ENCODE measurements around the gene RBM39.
A peak's percentile ranks its signal among the peaks of the same experiment; 100 is the strongest.

The RBM39 gene

GRCh38 chr20:35665949-35666288 is 76.1 kb downstream of the RBM39 start:
- no peak for DNase-seq

- peak; percentile 88 for DNase-seq
These were observed 77.4 kb downstream of the RBM39 start, which contains the start of the genes CPNE1 and RBM12 for GRCh38 chr20:35664466-35665206. CPNE1 (minus strand) TSS chr20:35664900; CDS start chr20:35632923, 31,977 bp downstream. RBM12 (minus strand) TSS chr20:35664900; CDS start chr20:35655322, 9,578 bp downstream.

DNA sequence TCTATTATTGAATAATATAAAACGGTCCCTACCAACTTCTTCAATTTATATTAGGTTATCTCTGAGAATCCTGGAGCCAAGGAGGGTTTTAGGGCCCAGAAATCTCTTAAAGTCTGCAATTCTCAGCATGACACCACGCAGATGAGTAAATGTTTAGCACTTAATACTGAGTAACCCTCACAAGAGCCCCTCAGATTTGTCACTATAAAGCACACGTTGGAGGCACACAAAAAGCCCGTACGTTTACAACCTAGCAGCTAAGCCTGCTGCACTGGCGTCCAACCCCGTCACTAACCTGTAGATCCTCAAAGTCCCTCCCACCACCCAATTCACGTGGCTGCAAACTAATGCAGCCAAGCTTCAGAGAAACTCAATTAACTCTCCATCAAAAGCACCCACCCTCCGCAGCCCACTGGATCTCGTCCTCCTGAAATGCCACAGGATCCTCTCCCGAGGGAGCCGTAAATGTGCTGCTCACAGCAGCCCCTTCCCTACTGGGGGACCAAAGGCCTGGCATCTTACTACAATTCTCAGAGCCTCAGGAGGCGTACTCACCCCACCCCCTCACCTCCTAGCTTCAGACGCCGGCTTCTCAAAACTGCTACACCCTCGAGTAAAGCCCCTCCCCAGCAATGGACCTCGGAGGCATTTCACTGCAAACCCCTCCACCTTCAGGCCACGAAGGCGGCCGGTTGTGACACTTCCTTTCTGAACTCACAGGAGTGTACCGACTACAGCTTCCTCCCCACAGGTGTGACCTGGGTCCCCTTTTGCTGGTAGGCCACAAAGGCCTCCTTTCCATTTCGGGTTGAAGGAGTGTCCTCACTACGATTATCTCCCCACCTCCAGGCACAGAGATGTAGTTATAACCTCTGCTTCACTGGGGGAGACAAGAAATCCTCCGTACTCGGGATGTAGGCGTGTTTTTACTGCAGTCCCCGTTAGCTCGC is 78.3 kb downstream of the RBM39 start:
- DNase-seq, result peak; percentile 39

DNA sequence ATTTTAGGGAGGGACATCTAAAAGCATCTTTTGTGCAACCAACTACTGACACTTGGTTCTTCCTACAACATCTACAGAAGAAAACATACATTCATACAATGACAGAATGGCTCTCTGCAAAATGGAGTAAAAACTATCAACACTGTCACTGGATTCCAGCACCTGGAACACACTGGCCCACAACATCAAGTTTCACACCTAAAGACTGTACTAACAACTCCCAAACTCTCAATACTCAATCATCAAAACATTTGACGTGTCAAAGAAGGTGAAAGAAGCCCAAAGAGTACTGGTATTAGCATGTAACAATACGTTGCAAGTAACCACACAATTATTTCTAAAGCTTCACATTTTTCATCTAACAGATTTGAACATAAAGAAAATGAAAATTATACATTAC is 79.5 kb downstream of the RBM39 start:
- DNase-seq, result no peak

DNA sequence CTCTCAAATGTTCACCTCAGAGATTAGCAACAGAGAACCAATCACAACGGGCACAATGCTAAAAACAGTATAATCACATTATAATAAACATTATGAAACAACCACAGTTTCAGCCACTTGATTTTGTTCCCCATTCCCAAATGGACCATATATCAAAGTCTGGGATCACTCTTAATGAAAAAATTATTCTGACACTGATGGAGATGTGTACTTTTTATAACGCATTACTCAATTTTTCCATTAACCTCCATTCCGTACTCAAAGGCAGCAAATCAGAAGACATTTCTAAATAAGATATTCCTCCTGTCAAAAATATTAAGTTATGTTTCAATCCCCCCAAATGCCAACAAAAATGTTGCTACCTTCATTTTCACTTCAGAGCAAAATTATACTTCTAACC is 80.2 kb downstream of the RBM39 start:
- no peak for DNase-seq

DNA sequence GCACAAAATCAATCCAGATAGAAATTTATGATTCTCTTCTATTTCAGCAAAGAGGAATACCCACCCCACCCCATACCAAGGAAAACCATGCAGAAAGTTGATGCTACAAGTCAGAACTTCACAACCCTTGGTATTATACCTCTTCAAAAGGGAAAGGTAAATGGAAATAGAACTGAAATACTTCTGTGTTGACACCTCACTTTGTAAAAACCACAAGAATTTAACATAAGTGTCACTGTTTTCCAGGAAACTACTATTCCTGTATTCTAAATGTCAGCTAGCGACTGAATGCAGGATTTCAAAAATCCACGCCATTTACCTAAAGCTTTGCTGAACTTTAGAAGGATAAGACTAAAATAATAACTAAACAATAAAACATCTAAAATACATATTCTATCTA is 81.0 kb downstream of the RBM39 start:
- no peak for DNase-seq

DNA sequence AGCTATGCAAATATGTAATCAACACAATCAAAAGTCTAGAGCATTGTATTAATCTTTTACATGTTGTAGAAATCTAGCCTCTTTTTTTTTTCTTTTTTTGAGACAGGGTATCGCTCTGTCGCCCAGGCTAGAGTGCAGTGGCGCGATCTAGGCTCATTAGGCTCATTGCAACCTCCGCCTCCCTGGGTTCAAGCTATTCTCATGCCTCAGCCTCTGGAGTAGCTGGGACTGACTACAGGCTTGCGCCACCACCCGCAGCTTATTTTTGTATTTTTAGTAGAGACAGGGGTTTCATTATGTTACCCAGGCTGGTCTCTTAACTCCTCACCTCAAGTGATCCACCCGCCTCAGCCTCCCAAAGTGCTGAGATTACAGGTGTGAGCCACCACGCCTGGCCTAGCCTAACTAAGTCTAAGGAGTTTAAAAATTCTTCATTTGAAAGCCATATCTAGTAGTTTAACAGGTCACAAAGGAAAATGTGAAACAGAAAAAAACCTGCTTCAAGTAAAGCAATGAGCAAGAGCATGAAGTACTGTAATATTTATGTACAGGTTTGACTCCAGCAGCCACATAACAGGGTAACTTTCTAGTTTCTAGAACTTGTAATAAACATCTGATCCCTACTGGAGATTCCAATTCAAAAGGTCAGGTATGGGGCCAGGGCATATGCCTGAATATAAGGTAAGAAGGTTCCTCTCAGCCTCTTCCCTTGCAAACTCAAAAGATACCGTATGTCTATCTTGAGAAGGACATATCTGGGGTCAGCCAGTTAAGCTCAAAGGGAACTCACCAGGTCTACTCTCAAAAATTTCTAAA is 81.7 kb downstream of the RBM39 start:
- peak; percentile 22 for DNase-seq

DNA sequence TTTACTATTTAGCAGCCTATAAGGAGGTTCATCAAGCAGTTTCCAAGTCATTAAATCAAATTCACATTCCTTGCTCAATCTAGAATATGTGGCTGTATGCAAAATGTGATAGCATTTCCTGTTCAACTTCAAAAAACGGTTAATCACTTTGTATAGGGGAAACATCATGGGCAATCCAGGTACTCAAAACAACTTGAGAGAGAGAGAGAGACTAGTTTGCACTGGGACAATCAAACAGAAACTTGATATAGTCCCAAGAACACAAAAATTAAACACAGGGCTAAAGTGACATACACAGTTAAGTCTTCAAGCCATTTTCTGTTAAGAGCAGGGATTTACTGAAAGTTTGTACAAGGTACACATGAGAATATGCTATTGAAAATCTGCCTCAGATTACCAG is 84.8 kb downstream of the RBM39 start:
- DNase-seq, result no peak

- no peak for DNase-seq
These were observed 87.6 kb downstream of the RBM39 start for GRCh38 chr20:35654415-35654814.

DNA sequence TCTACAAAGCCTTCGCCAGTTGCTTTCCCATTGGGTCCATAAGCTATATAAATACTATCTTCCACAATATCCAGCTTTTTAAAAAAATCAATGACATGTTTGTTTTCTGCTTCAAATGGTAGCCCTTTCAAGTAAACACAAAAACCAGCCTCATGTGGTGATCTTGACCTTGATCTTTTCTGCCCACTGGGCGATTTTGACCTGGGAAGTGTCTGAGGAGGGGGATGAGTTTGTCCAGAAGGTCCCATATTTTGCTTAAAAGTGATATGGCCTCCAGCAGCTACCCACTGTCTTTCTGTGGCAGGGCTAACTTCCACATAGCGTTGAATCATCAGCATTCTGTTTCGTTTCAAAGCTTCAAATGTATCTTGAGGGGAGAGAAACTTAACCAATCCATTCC is 88.2 kb downstream of the RBM39 start:
- no peak for DNase-seq
